Measurements from ENCODE around the gene CISD3. TPM values are rescaled to one million over a fixed set of nuclear protein-coding genes. Genes with fewer than 3 reads are reported as not detected.
"Not testable (repeated sequence)": the region's sequence is repeated elsewhere in the genome, so short reads cannot be mapped to it uniquely, and the experiment has no call there.

Gene CISD3
- total RNA-seq, 4 donors from 2014 or later, result 10.0 to 25.8 (median 13.3) TPM

DNA sequence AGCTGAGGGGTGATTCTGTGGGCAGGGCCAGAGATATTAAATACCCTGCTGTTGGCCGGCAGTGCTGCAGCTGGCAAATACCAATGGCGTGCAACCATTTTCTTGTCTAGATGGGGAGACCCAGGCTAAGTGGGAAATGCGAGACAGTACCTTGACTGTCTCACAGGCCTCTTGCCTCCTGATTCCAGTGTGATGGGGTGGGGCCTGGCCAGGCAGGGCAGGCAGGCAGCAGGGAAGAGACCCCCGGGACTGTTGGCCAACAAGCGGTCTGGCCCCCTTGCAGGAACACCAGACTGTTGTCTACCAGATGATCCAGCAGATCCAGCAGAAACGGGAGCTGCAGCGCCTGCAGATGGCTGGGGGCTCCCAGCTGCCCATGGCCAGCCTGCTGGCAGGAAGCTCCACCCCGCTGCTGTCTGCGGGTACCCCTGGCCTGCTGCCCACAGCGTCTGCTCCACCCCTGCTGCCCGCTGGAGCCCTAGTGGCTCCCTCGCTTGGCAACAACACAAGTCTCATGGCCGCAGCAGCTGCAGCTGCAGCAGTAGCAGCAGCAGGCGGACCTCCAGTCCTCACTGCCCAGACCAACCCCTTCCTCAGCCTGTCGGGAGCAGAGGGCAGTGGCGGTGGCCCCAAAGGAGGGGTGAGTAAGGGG, 5.7 kb upstream of the CISD3 start:
- Histone ChIP-seq H3K9me3 (no peaks in the 10 kb centered on the region), H3K36me3 (peaks cover 0 to 44% of the 10 kb centered on the region in 2 donors), H3K4me3 (no peak overlapping the region), H3K27ac (no peak overlapping the region), H3K27me3 (no peaks in the 10 kb centered on the region), H3K4me1 (peaks cover 0 to 3% of the 10 kb centered on the region in 2 donors)
- intact Hi-C loops (cut with DNase I; ENCODE audit: low total_unique reads), result no loop called here
- TF ChIP-seq POLR2A (IDR thresholded peaks at IDR 0.05), result no peak
- TF ChIP-seq, protein P1, sequence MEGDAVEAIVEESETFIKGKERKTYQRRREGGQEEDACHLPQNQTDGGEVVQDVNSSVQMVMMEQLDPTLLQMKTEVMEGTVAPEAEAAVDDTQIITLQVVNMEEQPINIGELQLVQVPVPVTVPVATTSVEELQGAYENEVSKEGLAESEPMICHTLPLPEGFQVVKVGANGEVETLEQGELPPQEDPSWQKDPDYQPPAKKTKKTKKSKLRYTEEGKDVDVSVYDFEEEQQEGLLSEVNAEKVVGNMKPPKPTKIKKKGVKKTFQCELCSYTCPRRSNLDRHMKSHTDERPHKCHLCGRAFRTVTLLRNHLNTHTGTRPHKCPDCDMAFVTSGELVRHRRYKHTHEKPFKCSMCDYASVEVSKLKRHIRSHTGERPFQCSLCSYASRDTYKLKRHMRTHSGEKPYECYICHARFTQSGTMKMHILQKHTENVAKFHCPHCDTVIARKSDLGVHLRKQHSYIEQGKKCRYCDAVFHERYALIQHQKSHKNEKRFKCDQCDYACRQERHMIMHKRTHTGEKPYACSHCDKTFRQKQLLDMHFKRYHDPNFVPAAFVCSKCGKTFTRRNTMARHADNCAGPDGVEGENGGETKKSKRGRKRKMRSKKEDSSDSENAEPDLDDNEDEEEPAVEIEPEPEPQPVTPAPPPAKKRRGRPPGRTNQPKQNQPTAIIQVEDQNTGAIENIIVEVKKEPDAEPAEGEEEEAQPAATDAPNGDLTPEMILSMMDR (IDR thresholded peaks at IDR 0.05 in 4 of 5, conservative IDR thresholded peaks at IDR 0.05 in 1 of 5), result no peak
- in situ Hi-C loops (cut with MboI; ENCODE audit: low sequenced_read_pairs in 4 of 4), result no loop called here
- DNase-seq (no peak), ATAC-seq (no peak)

DNA sequence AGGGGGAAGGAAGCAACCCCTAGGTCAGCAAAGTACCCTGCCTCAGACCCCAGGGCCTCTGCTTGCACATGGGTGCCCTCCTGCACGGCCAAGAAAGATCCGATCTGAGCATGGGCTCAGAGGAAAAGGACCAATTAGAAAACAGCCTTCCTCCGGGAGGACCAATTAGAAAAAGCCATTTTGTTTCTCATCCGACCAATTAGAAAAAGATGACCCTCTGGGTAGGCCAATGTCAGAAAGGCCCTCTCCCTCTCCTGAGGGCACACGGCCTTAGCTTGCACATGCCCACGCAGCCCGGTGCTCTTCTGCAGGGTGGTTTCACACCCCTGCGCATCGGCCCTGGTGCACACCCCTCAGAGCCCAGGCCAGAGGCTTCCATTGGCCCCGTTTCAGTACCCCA, 5.1 kb upstream of the CISD3 start:
- in situ Hi-C loops (cut with MboI; ENCODE audit: low sequenced_read_pairs in 4 of 4), result no loop called here
- no peak for ATAC-seq
- H3K4me1 ChIP-seq, result peaks cover 0 to 4% of the 10 kb centered on the region in 2 donors
- H3K4me3 ChIP-seq, result no peak overlapping the region
- no peak overlapping the region for H3K27ac ChIP-seq
- peaks cover 0 to 38% of the 10 kb centered on the region in 2 donors for H3K36me3 ChIP-seq
- intact Hi-C loops (cut with DNase I; ENCODE audit: low total_unique reads), result no loop called here
- no peak for DNase-seq
- H3K27me3 ChIP-seq, result no peaks in the 10 kb centered on the region
- H3K9me3 ChIP-seq, result no peaks in the 10 kb centered on the region
- no peak for TF ChIP-seq POLR2A (IDR thresholded peaks at IDR 0.05)
- TF ChIP-seq, protein P1 (IDR thresholded peaks at IDR 0.05 in 4 of 5, conservative IDR thresholded peaks at IDR 0.05 in 1 of 5), result no peak

GRCh38 chr17:38726145-38726544, 4.0 kb upstream of the CISD3 start:
- H3K4me1 ChIP-seq, result not testable (repeated sequence)

GRCh38 chr17:38727736-38728135, 2.4 kb upstream of the CISD3 start:
- no peak for TF ChIP-seq POLR2A (IDR thresholded peaks at IDR 0.05)
- TF ChIP-seq, protein P1 (IDR thresholded peaks at IDR 0.05 in 4 of 5, conservative IDR thresholded peaks at IDR 0.05 in 1 of 5), result no peak
- Histone ChIP-seq H3K9me3 (no peaks in the 10 kb centered on the region), H3K36me3 (peaks cover 0 to 15% of the 10 kb centered on the region in 2 donors), H3K27me3 (no peaks in the 10 kb centered on the region), H3K4me3 (no peak overlapping the region), H3K27ac (peak overlapping the region in 1 of 4 donors; percentile 90), H3K4me1 (peaks cover 20 to 22% of the 10 kb centered on the region in 2 donors)
- DNase-seq (no peak), ATAC-seq (no peak)
- in situ Hi-C loops (cut with MboI; ENCODE audit: low sequenced_read_pairs in 4 of 4), result no loop called here
- intact Hi-C loops (cut with DNase I; ENCODE audit: low total_unique reads), result no loop called here

More at GRCh38 chr17:38726145-38726544, 4.0 kb upstream of the CISD3 start:
- intact Hi-C loops (cut with DNase I; ENCODE audit: low total_unique reads); ATAC-seq; H3K4me3 ChIP-seq; H3K27ac ChIP-seq; in situ Hi-C loops (cut with MboI; ENCODE audit: low sequenced_read_pairs in 4 of 4); DNase-seq; H3K9me3 ChIP-seq; H3K27me3 ChIP-seq: not testable (repeated sequence)
- peaks cover 0 to 27% of the 10 kb centered on the region in 2 donors for H3K36me3 ChIP-seq

- peak overlapping the region; percentile 18 to 92 (median 89) for H3K27ac ChIP-seq
- no peaks in the 10 kb centered on the region for H3K27me3 ChIP-seq
- H3K4me3 ChIP-seq, result no peak overlapping the region
- H3K9me3 ChIP-seq, result no peaks in the 10 kb centered on the region
- H3K36me3 ChIP-seq, result peaks cover 0 to 17% of the 10 kb centered on the region in 2 donors
- in situ Hi-C loops (cut with MboI; ENCODE audit: low sequenced_read_pairs in 4 of 4), result no loop called here
- intact Hi-C loops (cut with DNase I; ENCODE audit: low total_unique reads), result no loop called here
- DNase-seq (no peak), ATAC-seq (no peak)
- TF ChIP-seq, protein P1 (IDR thresholded peaks at IDR 0.05 in 4 of 5, conservative IDR thresholded peaks at IDR 0.05 in 1 of 5), result no peak
- TF ChIP-seq POLR2A (IDR thresholded peaks at IDR 0.05), result no peak
- peaks cover 20 to 22% of the 10 kb centered on the region in 2 donors for H3K4me1 ChIP-seq
Measured at GRCh38 chr17:38728290-38728831, 1.8 kb upstream of the CISD3 start.

All from gastrocnemius medialis (tissue), 4 donors.